IMR-90 (cell line): ENCODE measurements around the gene CEP128.

Experiments used
- FOS ChIP-seq: fragments of 150-350 bp; IDR thresholded peaks from 2 replicates; pipeline ENCODE4 v1.6.1; 2016; ENCODE audit warnings: low read depth, low read length
- TF ChIP-seq, protein P1 (sequence below): conservative IDR thresholded peaks from 2 replicates; pipeline ENCODE4 v1.5.1; 2012; ENCODE audit warnings: mild to moderate bottlenecking, low read depth, low read length, improper control_type of control experiment
- TF ChIP-seq, protein P2 (sequence below): fragments of 150-350 bp; IDR thresholded peaks from 2 replicates; pipeline ENCODE4 v1.6.1; 2017; ENCODE audit warnings: mild to moderate bottlenecking, antibody characterized with exemption, low read length, low read depth
- TF ChIP-seq, protein P3 (sequence below): fragments of 150-350 bp; IDR thresholded peaks from 2 replicates; pipeline ENCODE4 v1.6.1; 2016; ENCODE audit warnings: low read depth, mild to moderate bottlenecking, low read length, moderate library complexity, borderline replicate concordance

DNA sequence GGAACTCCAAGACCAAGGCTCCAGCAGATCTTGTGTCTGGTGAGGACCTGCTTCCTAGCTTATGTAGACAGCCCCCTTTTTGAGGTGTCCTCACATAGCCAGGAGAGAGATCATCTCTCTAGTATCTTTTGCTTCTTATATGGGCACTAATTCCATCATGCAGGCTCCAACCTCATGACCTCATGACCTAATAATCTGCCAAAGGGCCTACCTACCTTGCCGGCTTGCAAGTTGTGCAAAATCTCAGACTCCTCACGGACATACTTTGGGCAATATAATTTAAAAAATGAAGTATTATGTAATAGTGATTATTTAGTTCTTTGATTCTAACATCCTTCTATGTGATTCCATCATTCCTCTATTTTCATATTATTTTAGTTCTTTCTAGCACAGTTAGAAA is 397.2 kb downstream of the CEP128 start:
- TF ChIP-seq, protein P1, sequence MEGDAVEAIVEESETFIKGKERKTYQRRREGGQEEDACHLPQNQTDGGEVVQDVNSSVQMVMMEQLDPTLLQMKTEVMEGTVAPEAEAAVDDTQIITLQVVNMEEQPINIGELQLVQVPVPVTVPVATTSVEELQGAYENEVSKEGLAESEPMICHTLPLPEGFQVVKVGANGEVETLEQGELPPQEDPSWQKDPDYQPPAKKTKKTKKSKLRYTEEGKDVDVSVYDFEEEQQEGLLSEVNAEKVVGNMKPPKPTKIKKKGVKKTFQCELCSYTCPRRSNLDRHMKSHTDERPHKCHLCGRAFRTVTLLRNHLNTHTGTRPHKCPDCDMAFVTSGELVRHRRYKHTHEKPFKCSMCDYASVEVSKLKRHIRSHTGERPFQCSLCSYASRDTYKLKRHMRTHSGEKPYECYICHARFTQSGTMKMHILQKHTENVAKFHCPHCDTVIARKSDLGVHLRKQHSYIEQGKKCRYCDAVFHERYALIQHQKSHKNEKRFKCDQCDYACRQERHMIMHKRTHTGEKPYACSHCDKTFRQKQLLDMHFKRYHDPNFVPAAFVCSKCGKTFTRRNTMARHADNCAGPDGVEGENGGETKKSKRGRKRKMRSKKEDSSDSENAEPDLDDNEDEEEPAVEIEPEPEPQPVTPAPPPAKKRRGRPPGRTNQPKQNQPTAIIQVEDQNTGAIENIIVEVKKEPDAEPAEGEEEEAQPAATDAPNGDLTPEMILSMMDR = no peak
- TF ChIP-seq, protein P2, sequence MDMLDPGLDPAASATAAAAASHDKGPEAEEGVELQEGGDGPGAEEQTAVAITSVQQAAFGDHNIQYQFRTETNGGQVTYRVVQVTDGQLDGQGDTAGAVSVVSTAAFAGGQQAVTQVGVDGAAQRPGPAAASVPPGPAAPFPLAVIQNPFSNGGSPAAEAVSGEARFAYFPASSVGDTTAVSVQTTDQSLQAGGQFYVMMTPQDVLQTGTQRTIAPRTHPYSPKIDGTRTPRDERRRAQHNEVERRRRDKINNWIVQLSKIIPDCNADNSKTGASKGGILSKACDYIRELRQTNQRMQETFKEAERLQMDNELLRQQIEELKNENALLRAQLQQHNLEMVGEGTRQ = no peak
- TF ChIP-seq, protein P3, sequence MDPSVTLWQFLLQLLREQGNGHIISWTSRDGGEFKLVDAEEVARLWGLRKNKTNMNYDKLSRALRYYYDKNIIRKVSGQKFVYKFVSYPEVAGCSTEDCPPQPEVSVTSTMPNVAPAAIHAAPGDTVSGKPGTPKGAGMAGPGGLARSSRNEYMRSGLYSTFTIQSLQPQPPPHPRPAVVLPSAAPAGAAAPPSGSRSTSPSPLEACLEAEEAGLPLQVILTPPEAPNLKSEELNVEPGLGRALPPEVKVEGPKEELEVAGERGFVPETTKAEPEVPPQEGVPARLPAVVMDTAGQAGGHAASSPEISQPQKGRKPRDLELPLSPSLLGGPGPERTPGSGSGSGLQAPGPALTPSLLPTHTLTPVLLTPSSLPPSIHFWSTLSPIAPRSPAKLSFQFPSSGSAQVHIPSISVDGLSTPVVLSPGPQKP = no peak
- no peak for TF ChIP-seq FOS
